ENCODE results near the gene CDC42BPB.

DNA sequence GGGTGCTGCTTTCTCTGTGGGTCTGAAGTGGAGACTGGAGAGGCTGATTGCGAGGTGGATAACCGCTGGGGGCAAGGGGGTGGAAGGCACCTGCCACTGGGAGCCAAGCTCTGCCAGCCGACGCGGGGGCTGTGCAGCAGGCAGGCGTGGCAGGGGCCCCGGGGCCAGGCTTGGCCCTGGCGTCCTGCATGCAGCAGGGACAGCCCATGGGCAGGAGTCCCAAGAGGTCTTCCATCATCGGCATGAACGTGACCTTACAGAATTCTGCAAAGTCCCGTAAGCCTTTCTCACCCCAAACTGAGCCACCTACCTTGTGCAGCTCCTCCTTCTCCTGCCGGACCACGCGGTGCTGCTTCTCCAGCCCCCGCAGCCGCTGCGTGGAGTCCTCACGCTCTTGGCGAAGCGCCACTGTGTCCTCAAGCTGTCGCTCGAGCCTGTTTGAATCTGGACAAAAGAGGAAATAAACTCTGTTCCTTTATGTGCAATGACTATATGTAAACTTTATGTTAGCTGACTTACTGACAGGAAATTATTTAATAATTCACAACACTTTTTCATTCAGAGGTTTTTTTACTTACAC is 83.6 kb downstream of the CDC42BPB start:
- TF ChIP-seq POLR2A (IDR thresholded peaks at IDR 0.05; ENCODE audit: low read depth, low read length) (no peak), TAF1 (IDR thresholded peaks at IDR 0.05; ENCODE audit: low read depth, low read length) (no peak), POLR2AphosphoS5 (IDR thresholded peaks at IDR 0.05; ENCODE audit: low read depth, low read length) (no peak), POU2F2 (IDR thresholded peaks at IDR 0.05; ENCODE audit: low read depth, low read length) (no peak)
